Endodermal cell (in vitro differentiated cells): ENCODE measurements around the gene CCDC183. TPM values are rescaled to one million over a fixed set of nuclear protein-coding genes. Genes with fewer than 3 reads are reported as not detected.
"Not testable (repeated sequence)": the region's sequence is repeated elsewhere in the genome, so short reads cannot be mapped to it uniquely, and the experiment has no call there.

Experiments
- DNase-seq: peaks from one replicate; pipeline ENCODE4 v3.0.0-alpha.2; 2017
- H3K27ac ChIP-seq: 2 replicates; pipeline ENCODE4 v1.5.1; 2013; ENCODE audit warnings: mild to moderate bottlenecking, low read depth, low read length, moderate library complexity
- H3K27me3 ChIP-seq: 2 replicates; pipeline ENCODE4 v1.6.1; 2013; ENCODE audit warnings: mild to moderate bottlenecking, low read length, moderate library complexity; ENCODE audit not compliant: insufficient read depth, control insufficient read depth, poor library complexity, severe bottlenecking
- H3K36me3 ChIP-seq: 2 replicates; pipeline ENCODE4 v1.7.0; 2013; ENCODE audit warnings: mild to moderate bottlenecking, low read length, moderate library complexity; ENCODE audit not compliant: control insufficient read depth, insufficient read depth
- H3K4me1 ChIP-seq: one replicate; pipeline ENCODE4 v1.7.0; 2013; ENCODE audit warnings: low read length; ENCODE audit not compliant: control insufficient read depth, insufficient read depth
- H3K4me3 ChIP-seq: 2 replicates; pipeline ENCODE4 v1.5.1; 2013; ENCODE audit warnings: mild to moderate bottlenecking, low read length, moderate library complexity
- H3K9ac ChIP-seq: 2 replicates; pipeline ENCODE4 v1.6.1; 2013; ENCODE audit warnings: mild to moderate bottlenecking, low read length, moderate library complexity; ENCODE audit not compliant: poor library complexity, severe bottlenecking; ENCODE audit errors: extremely low read depth
- H3K9me3 ChIP-seq: 2 replicates; pipeline ENCODE4 v1.6.1; 2013; ENCODE audit warnings: mild to moderate bottlenecking, low read length, moderate library complexity; ENCODE audit not compliant: control insufficient read depth
- H3K27ac Mint-ChIP-seq: 2 replicates; pipeline ENCODE4 v1.8.0; 2020; ENCODE audit warnings: mixed read lengths
- H3K27me3 Mint-ChIP-seq: 2 replicates; pipeline ENCODE4 v1.8.0; 2021; ENCODE audit warnings: mild to moderate bottlenecking, mixed read lengths; ENCODE audit not compliant: insufficient read depth
- H3K36me3 Mint-ChIP-seq: 2 replicates; pipeline ENCODE4 v1.8.0; 2020; ENCODE audit warnings: low read depth, mixed read lengths
- H3K4me1 Mint-ChIP-seq: 2 replicates; pipeline ENCODE4 v1.8.0; 2020; ENCODE audit warnings: mixed read lengths
- H3K4me3 Mint-ChIP-seq: 2 replicates; pipeline ENCODE4 v1.8.0; 2020; ENCODE audit warnings: mild to moderate bottlenecking, moderate library complexity, mixed read lengths
- H3K9me3 Mint-ChIP-seq: 2 replicates; pipeline ENCODE4 v1.8.0; 2020; ENCODE audit warnings: mild to moderate bottlenecking, mixed read lengths
- CTCF ChIP-seq: fragments of 200-600 bp; sonication (generic); conservative IDR thresholded peaks from 2 replicates; pipeline ENCODE4 v1.5.0; 2021; ENCODE audit warnings: antibody characterized with exemption, mild to moderate bottlenecking
- WGBS, 2 experiments: methylation state at CpG; one replicate each; pipeline versions ENCODE4 v1.1.5 to v1.1.7; 2013; ENCODE audit warnings: missing lambda C conversion rate in 2 of 2, mixed read lengths in 1 of 2; ENCODE audit not compliant: insufficient coverage in 1 of 2, insufficient read length in 1 of 2; 5-methylcytosine and 5-hydroxymethylcytosine counted together
- total RNA-seq, 2 donors: library from RNA; stranded (reverse); fragmentation: NEBNext Ultra II Directional in 1 of 2; extraction: Animal tissue kit (Norgen Biotek cat#: 25700) in 1 of 2; gene quantifications; 2 replicates in 1 of 2; 3 replicates in 1 of 2; pipeline ENCODE4 v1.2.1, GENCODE V29; 2021

The CCDC183 gene
- total RNA-seq, 2 donors from 2014 or later: 10.9 to 13.4 TPM

GRCh38 chr9:136782452-136782851 lies 13.7 kb upstream of the CCDC183 start:
- peaks cover 25% of the 10 kb centered on the region for H3K4me1 Mint-ChIP-seq
- H3K9ac ChIP-seq: no peak overlapping the region
- H3K36me3 Mint-ChIP-seq: no peaks in the 10 kb centered on the region
- H3K4me1 ChIP-seq: peaks cover 8% of the 10 kb centered on the region
- no peaks in the 10 kb centered on the region for H3K9me3 ChIP-seq
- H3K9me3 Mint-ChIP-seq: peaks cover 9% of the 10 kb centered on the region
- peaks cover 27% of the 10 kb centered on the region for H3K27me3 Mint-ChIP-seq
- no peak for DNase-seq
- no peak overlapping the region for H3K27ac ChIP-seq
- WGBS, 2 experiments: 93 to 99% methylated on average over 3 of the region's 3 CpGs
- H3K27me3 ChIP-seq: peaks cover 9% of the 10 kb centered on the region
- H3K27ac Mint-ChIP-seq: no peak overlapping the region
- no peak for TF ChIP-seq CTCF
- H3K36me3 ChIP-seq: no peaks in the 10 kb centered on the region
- no peak overlapping the region for H3K4me3 Mint-ChIP-seq
- no peak overlapping the region for H3K4me3 ChIP-seq

- H3K27ac Mint-ChIP-seq: no peak overlapping the region
- Histone ChIP-seq H3K36me3 (no peaks in the 10 kb centered on the region), H3K27ac (no peak overlapping the region), H3K9me3 (no peaks in the 10 kb centered on the region), H3K9ac (no peak overlapping the region), H3K27me3 (no peaks in the 10 kb centered on the region), H3K4me1 (peaks cover 11% of the 10 kb centered on the region), H3K4me3 (no peak overlapping the region)
- H3K9me3 Mint-ChIP-seq: no peaks in the 10 kb centered on the region
- H3K36me3 Mint-ChIP-seq: no peaks in the 10 kb centered on the region
- WGBS, 2 experiments: 66 to 78% methylated on average over 8 to 9 of the region's 9 CpGs
- no peak for DNase-seq
- peaks cover 8% of the 10 kb centered on the region for H3K27me3 Mint-ChIP-seq
- H3K4me3 Mint-ChIP-seq: no peak overlapping the region
- TF ChIP-seq CTCF: peak; percentile 67
- H3K4me1 Mint-ChIP-seq: peaks cover 42% of the 10 kb centered on the region
Measured at GRCh38 chr9:136784249-136784996, 11.7 kb upstream of the CCDC183 start.

GRCh38 chr9:136784997-136785361 lies 11.2 kb upstream of the CCDC183 start:
- Mint-ChIP-seq H3K4me3 (no peak overlapping the region), H3K27ac (no peak overlapping the region), H3K4me1 (peaks cover 41% of the 10 kb centered on the region), H3K36me3 (no peaks in the 10 kb centered on the region), H3K9me3 (no peaks in the 10 kb centered on the region), H3K27me3 (peaks cover 4% of the 10 kb centered on the region)
- H3K4me1 ChIP-seq: peaks cover 10% of the 10 kb centered on the region
- no peaks in the 10 kb centered on the region for H3K27me3 ChIP-seq
- no peak for TF ChIP-seq CTCF
- no peak overlapping the region for H3K27ac ChIP-seq
- WGBS, 2 experiments: 86 to 94% methylated on average over 2 to 6 of the region's 6 CpGs
- no peak overlapping the region for H3K9ac ChIP-seq
- no peak for DNase-seq
- H3K36me3 ChIP-seq: no peaks in the 10 kb centered on the region
- no peaks in the 10 kb centered on the region for H3K9me3 ChIP-seq
- no peak overlapping the region for H3K4me3 ChIP-seq

GRCh38 chr9:136785565-136786355 lies 10.4 kb upstream of the CCDC183 start:
- H3K27me3 ChIP-seq, H3K36me3 ChIP-seq, DNase-seq, H3K9me3 ChIP-seq, H3K27ac ChIP-seq, H3K27me3 Mint-ChIP-seq, H3K27ac Mint-ChIP-seq, H3K4me3 Mint-ChIP-seq, H3K36me3 Mint-ChIP-seq, H3K4me3 ChIP-seq, H3K9me3 Mint-ChIP-seq, H3K9ac ChIP-seq: not testable (repeated sequence)
- peaks cover 37% of the 10 kb centered on the region for H3K4me1 Mint-ChIP-seq
- peaks cover 14% of the 10 kb centered on the region for H3K4me1 ChIP-seq
- 92 to 97% methylated on average over 20 to 23 of the region's 23 CpGs for WGBS, 2 experiments
